ENCODE results near the gene ULK4.

ULK4 gene

GRCh38 chr3:41258239-41258800 lies 703.6 kb downstream of the ULK4 start:
- DNase-seq (ENCODE audit: low spot score): no peak

GRCh38 chr3:41251593-41251992 lies 710.3 kb downstream of the ULK4 start:
- DNase-seq (ENCODE audit: low spot score): no peak

- DNase-seq (ENCODE audit: low spot score): no peak
Measured at GRCh38 chr3:41250825-41251224, 711.1 kb downstream of the ULK4 start.

- DNase-seq (ENCODE audit: low spot score): no peak
Measured at GRCh38 chr3:41249318-41249717, 712.6 kb downstream of the ULK4 start.

- DNase-seq (ENCODE audit: low spot score): no peak
Measured at GRCh38 chr3:41248525-41248924, 713.4 kb downstream of the ULK4 start.

GRCh38 chr3:41247055-41248004 lies 714.6 kb downstream of the ULK4 start:
- no peak for DNase-seq (ENCODE audit: low spot score)

GRCh38 chr3:41244620-41245336 lies 717.1 kb downstream of the ULK4 start:
- DNase-seq (ENCODE audit: low spot score): no peak

GRCh38 chr3:41243183-41243582 lies 718.7 kb downstream of the ULK4 start:
- DNase-seq (ENCODE audit: low spot score): no peak

GRCh38 chr3:41241800-41242571 lies 719.9 kb downstream of the ULK4 start:
- no peak for DNase-seq (ENCODE audit: low spot score)

- DNase-seq (ENCODE audit: low spot score): no peak
Measured at GRCh38 chr3:41241161-41241560, 720.7 kb downstream of the ULK4 start.

- no peak for DNase-seq (ENCODE audit: low spot score)
Measured at GRCh38 chr3:41239587-41239986, 722.3 kb downstream of the ULK4 start.

- DNase-seq (ENCODE audit: low spot score): no peak
Measured at GRCh38 chr3:41237907-41238306, 724.0 kb downstream of the ULK4 start.

- no peak for DNase-seq (ENCODE audit: low spot score)
Measured at GRCh38 chr3:41236228-41236627, 725.7 kb downstream of the ULK4 start.

- no peak for DNase-seq (ENCODE audit: low spot score)
Measured at GRCh38 chr3:41234823-41235721, 726.8 kb downstream of the ULK4 start.

- no peak for DNase-seq (ENCODE audit: low spot score)
Measured at GRCh38 chr3:41224120-41224806, 737.6 kb downstream of the ULK4 start.

GRCh38 chr3:41223691-41224090 lies 738.2 kb downstream of the ULK4 start:
- no peak for DNase-seq (ENCODE audit: low spot score)

GRCh38 chr3:41223078-41223477 lies 738.8 kb downstream of the ULK4 start:
- no peak for DNase-seq (ENCODE audit: low spot score)

GRCh38 chr3:41222501-41222900 lies 739.4 kb downstream of the ULK4 start:
- DNase-seq (ENCODE audit: low spot score): no peak

GRCh38 chr3:41222012-41222411 lies 739.9 kb downstream of the ULK4 start:
- no peak for DNase-seq (ENCODE audit: low spot score)

GRCh38 chr3:41220906-41221677 lies 740.8 kb downstream of the ULK4 start:
- no peak for DNase-seq (ENCODE audit: low spot score)

Data from germinal center (tissue), 1 donor.